Activated CD8-positive, alpha-beta T cell treated with anti-CD3 and anti-CD28 coated beads for 36 hours (primary cell): ENCODE data around the gene HSD3B2. TPM values are rescaled to one million over a fixed set of nuclear protein-coding genes. Genes with fewer than 3 reads are reported as not detected.

Source experiments
- ATAC-seq: fragments of 200-7000 bp; cut with Tn5 transposase; one replicate; pipeline ENCODE4 v1.10.0; 2021; ENCODE audit warnings: mild to moderate bottlenecking, moderate library complexity
- CTCF ChIA-PET: fragments of 350-600 bp; sonication (Branson Sonifier 250); formaldehyde crosslinking; loops from one replicate; lab custom pipeline; 2021; ENCODE audit warnings: antibody characterized with exemption; lab: Charles Lee
- POLR2A ChIA-PET: fragments of 350-600 bp; sonication (Branson Sonifier 250); formaldehyde crosslinking; loops from one replicate; lab custom pipeline; 2021; ENCODE audit warnings: antibody characterized with exemption; lab: Charles Lee
- DNase-seq: peaks from one replicate; pipeline ENCODE4 v3.0.0-alpha.2; 2020
- H3K27ac Mint-ChIP-seq: one replicate; pipeline ENCODE4 v1.8.0; 2021; ENCODE audit warnings: mild to moderate bottlenecking, mixed read lengths
- H3K27me3 Mint-ChIP-seq: one replicate; pipeline ENCODE4 v1.8.0; 2021; ENCODE audit warnings: mixed read lengths
- H3K36me3 Mint-ChIP-seq: one replicate; pipeline ENCODE4 v1.8.0; 2021; ENCODE audit warnings: low read depth, mixed read lengths
- H3K4me1 Mint-ChIP-seq: one replicate; pipeline ENCODE4 v1.8.0; 2021; ENCODE audit warnings: low read depth, mixed read lengths
- H3K4me3 Mint-ChIP-seq: one replicate; pipeline ENCODE4 v1.8.0; 2021; ENCODE audit warnings: mild to moderate bottlenecking, moderate library complexity, mixed read lengths
- H3K9me3 Mint-ChIP-seq: one replicate; pipeline ENCODE4 v1.8.0; 2021; ENCODE audit warnings: mixed read lengths
- intact Hi-C: fragments of 100-400 bp; cut with micrococcal nuclease; formaldehyde crosslinking; loops from one replicate; pipeline ENCODE4 v1.10.0; 2022
- total RNA-seq, 2 experiments: library from RNA; stranded (reverse); gene quantifications; one replicate each; pipeline ENCODE4 v1.2.3, GENCODE V29; 2021
- TF ChIP-seq, protein P1 (sequence below): fragments of 200-600 bp; IDR thresholded peaks from one replicate; pipeline ENCODE4 v1.8.0; 2022; ENCODE audit warnings: antibody characterized with exemption, mild to moderate bottlenecking

The HSD3B2 gene
- total RNA-seq, 2 experiments from 2014 or later = not detected

GRCh38 chr1:119431836-119432235 is 16.9 kb downstream of the HSD3B2 start:
- ChIA-PET CTCF (no interaction called here), POLR2A (no interaction called here)
- H3K27ac Mint-ChIP-seq = no peak overlapping the region
- peaks cover 8% of the 10 kb centered on the region for H3K27me3 Mint-ChIP-seq
- ATAC-seq = no peak
- intact Hi-C loops = no loop called here
- no peaks in the 10 kb centered on the region for H3K36me3 Mint-ChIP-seq
- TF ChIP-seq, protein P1, sequence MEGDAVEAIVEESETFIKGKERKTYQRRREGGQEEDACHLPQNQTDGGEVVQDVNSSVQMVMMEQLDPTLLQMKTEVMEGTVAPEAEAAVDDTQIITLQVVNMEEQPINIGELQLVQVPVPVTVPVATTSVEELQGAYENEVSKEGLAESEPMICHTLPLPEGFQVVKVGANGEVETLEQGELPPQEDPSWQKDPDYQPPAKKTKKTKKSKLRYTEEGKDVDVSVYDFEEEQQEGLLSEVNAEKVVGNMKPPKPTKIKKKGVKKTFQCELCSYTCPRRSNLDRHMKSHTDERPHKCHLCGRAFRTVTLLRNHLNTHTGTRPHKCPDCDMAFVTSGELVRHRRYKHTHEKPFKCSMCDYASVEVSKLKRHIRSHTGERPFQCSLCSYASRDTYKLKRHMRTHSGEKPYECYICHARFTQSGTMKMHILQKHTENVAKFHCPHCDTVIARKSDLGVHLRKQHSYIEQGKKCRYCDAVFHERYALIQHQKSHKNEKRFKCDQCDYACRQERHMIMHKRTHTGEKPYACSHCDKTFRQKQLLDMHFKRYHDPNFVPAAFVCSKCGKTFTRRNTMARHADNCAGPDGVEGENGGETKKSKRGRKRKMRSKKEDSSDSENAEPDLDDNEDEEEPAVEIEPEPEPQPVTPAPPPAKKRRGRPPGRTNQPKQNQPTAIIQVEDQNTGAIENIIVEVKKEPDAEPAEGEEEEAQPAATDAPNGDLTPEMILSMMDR = no peak
- H3K9me3 Mint-ChIP-seq = no peaks in the 10 kb centered on the region
- DNase-seq = no peak
- no peaks in the 10 kb centered on the region for H3K4me1 Mint-ChIP-seq
- no peak overlapping the region for H3K4me3 Mint-ChIP-seq

DNA sequence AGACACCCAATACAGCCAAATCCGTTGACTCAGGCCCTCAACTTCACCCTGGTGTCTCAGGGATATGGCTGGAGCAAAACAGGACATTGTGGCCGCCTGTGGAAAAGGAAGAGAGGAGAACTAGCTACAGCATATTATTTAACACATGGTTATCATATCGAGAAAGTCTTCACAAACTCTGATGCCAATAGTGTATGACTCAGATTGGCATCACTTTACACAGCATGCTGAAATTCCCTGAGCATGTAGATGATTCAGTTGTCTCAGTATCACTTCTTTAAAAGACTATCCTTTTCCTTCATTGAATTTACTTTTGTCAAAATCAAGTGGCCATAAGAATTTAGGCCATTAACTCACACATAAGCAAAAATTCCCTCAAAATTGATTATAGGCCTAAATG is 20.1 kb downstream of the HSD3B2 start:
- no peaks in the 10 kb centered on the region for H3K4me1 Mint-ChIP-seq
- H3K4me3 Mint-ChIP-seq = no peak overlapping the region
- ChIA-PET CTCF (no interaction called here), POLR2A (no interaction called here)
- DNase-seq (no peak), ATAC-seq (no peak)
- no peaks in the 10 kb centered on the region for H3K36me3 Mint-ChIP-seq
- peaks cover 8% of the 10 kb centered on the region for H3K27me3 Mint-ChIP-seq
- no peaks in the 10 kb centered on the region for H3K9me3 Mint-ChIP-seq
- TF ChIP-seq, protein P1 = no peak
- intact Hi-C loops = no loop called here
- H3K27ac Mint-ChIP-seq = no peak overlapping the region

GRCh38 chr1:119438761-119439160 is 23.8 kb downstream of the HSD3B2 start:
- H3K27ac Mint-ChIP-seq = no peak overlapping the region
- POLR2A ChIA-PET = no interaction called here
- ATAC-seq = no peak
- peaks cover 8% of the 10 kb centered on the region for H3K27me3 Mint-ChIP-seq
- H3K36me3 Mint-ChIP-seq = no peaks in the 10 kb centered on the region
- CTCF ChIA-PET = no interaction called here
- DNase-seq = no peak
- TF ChIP-seq, protein P1 = no peak
- H3K4me3 Mint-ChIP-seq = no peak overlapping the region
- H3K9me3 Mint-ChIP-seq = no peaks in the 10 kb centered on the region
- H3K4me1 Mint-ChIP-seq = no peaks in the 10 kb centered on the region
- intact Hi-C loops = no loop called here

GRCh38 chr1:119440721-119441307 is 25.9 kb downstream of the HSD3B2 start:
- Mint-ChIP-seq H3K36me3 (no peaks in the 10 kb centered on the region), H3K27me3 (peaks cover 3% of the 10 kb centered on the region), H3K4me1 (no peaks in the 10 kb centered on the region), H3K4me3 (no peak overlapping the region), H3K9me3 (no peaks in the 10 kb centered on the region), H3K27ac (no peak overlapping the region)
- DNase-seq (no peak), ATAC-seq (no peak)
- TF ChIP-seq, protein P1 = no peak
- POLR2A ChIA-PET = no interaction called here
- intact Hi-C loops = no loop called here
- CTCF ChIA-PET = no interaction called here

- ChIA-PET POLR2A (no interaction called here), CTCF (no interaction called here)
- Mint-ChIP-seq H3K27me3 (peaks cover 3% of the 10 kb centered on the region), H3K9me3 (no peaks in the 10 kb centered on the region), H3K36me3 (no peaks in the 10 kb centered on the region), H3K27ac (no peak overlapping the region), H3K4me3 (no peak overlapping the region), H3K4me1 (no peaks in the 10 kb centered on the region)
- TF ChIP-seq, protein P1 = no peak
- intact Hi-C loops = no loop called here
- DNase-seq (no peak), ATAC-seq (no peak)
These were observed 27.8 kb downstream of the HSD3B2 start for GRCh38 chr1:119442756-119443155.
